ENCODE data around the gene RASSF10.

RASSF10 gene

GRCh38 chr11:13047884-13048283, 38.8 kb downstream of the RASSF10 start:
- DNase-seq (ENCODE audit: extremely low spot score, insufficient read length, low read depth) (no peak), FAIRE-seq (no peak)

GRCh38 chr11:13051257-13051656, 42.1 kb downstream of the RASSF10 start:
- DNase-seq (ENCODE audit: extremely low spot score, insufficient read length, low read depth) (no peak), FAIRE-seq (no peak)

DNA sequence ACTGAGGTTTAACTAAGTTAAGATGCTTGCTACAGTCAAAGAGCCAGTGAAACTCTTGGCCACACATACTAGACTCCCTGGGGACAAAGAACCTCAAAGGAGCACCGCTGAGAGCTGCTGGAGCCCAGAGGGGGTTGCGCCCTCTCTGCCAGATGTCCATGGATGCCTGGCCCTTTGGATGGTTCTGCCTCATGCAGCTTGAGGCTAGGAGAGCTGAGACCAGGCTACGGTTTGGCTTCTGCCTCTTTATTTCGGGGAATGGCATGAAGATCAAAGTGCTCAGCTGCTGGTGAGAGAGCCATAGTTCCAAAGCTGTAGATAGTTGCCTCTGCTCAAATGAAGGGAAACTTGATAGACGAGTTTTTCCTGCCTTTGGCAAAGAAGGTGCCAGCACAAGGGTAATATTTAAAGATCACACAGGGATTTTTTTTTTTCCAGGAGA, 43.0 kb downstream of the RASSF10 start:
- DNase-seq (ENCODE audit: extremely low spot score, insufficient read length, low read depth): no peak
- no peak for FAIRE-seq

DNA sequence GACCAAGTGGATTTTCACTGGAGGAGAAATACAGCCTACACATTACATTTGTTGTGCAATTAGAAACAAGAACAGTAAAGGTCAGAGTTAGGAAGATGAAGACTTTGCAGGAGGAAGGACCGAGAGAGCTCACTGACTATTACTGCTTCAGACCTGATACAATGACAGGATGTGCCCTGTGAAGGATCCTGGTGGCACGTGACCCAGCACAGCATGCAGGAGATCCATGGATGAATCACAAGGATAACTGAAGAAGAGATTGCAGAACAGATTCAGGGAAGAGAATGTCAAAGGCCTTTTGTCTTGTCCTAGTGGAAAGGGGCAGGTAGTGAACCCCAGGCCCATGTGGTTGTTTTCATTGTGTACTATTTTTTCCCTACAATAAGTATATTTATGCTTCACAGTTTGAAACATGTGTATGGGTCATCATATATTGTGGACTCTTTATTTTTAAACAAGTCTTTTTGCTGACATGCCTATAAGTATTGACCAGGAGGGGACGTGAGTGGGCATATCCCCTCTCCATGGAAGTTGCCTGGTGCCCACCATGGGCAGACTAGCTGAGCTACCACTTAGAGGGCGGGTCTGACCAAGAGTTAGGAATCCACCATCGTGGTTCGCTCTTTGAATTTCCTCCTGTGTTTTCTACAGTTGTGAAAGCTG, 44.3 kb downstream of the RASSF10 start:
- DNase-seq (ENCODE audit: extremely low spot score, insufficient read length, low read depth) (no peak), FAIRE-seq (no peak)

GRCh38 chr11:13054278-13054677, 45.2 kb downstream of the RASSF10 start:
- FAIRE-seq (no peak), DNase-seq (ENCODE audit: extremely low spot score, insufficient read length, low read depth) (no peak)

- no peak for DNase-seq (ENCODE audit: extremely low spot score, insufficient read length, low read depth)
- no peak for FAIRE-seq
These were observed 46.1 kb downstream of the RASSF10 start for GRCh38 chr11:13055200-13055599.

DNA sequence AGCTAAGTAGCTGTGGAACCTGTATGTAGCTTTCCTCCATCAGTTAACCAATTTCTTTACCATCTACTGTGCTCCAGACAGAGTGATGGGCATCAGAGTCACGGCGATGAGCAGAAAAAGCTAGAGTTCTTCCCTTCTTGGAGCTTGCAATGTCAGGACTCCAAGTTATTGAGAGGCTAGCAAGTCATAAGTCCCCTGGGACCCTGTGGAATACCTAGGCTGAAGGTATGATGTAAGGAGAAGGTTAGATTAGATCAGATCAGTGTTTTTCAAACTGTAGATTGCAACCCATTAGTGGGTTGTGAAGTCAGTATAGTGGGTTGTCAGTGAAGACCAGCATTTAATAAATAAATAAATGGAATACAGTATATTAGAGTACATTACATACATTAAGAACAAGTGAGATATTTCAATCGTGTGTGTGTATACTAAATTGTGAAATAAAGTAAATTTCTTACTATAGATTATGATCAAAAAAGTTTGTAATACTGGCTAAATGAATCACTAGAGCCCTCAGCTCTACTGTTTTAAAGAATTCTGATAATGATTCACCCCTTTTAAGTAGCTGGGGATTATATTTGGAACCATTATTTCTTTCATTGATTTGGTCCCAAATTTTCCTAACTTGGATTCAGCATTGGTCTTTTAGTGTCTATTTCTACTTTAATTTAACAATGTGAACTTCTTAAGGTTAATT, 52.3 kb downstream of the RASSF10 start:
- DNase-seq (ENCODE audit: extremely low spot score, insufficient read length, low read depth) (no peak), FAIRE-seq (no peak)
